T-cell (primary cell): Measurements from ENCODE around the gene CCDC91. TPM values are rescaled to one million over a fixed set of nuclear protein-coding genes. Genes with fewer than 3 reads are reported as not detected.

Experiments
- ATAC-seq, 4 experiments: fragments of 200-7000 bp in 3 of 4; fragments of 150-1000 bp in 1 of 4; cut with Tn5 transposase; replicated peaks in 1 of 4; 1 replicate in 3 of 4; 2 replicates in 1 of 4; pipeline ENCODE4 v1.10.0; 2021; ENCODE audit warnings: moderate library complexity in 3 of 4, mild to moderate bottlenecking in 2 of 4, moderate number of reproducible peaks in 1 of 4
- CTCF ChIA-PET, 2 donors: fragments of 300-600 bp; sonication (Branson Sonifier 250); formaldehyde crosslinking; loops; one replicate each; lab custom pipeline; 2022; ENCODE audit warnings: antibody characterized with exemption in 2 of 2; lab: Charles Lee
- POLR2A ChIA-PET, 2 donors: fragments of 300-600 bp; sonication (Branson Sonifier 250); formaldehyde crosslinking; loops; one replicate each; lab custom pipeline; 2022; ENCODE audit warnings: antibody characterized with exemption in 2 of 2; lab: Charles Lee
- DNase-seq, 35 experiments: peaks; one replicate each; pipeline versions ENCODE4 v3.0.0 to v3.0.0-alpha.2; 2013 to 2023
- H3K27ac ChIP-seq: one replicate; pipeline ENCODE4 v1.5.1; 2013; ENCODE audit warnings: low read length
- H3K27me3 ChIP-seq, 2 experiments: replicated peaks in 1 of 2; 1 replicate in 1 of 2; 2 replicates in 1 of 2; pipeline versions ENCODE4 v1.6.1 to v1.7.0; 2013; ENCODE audit warnings: low read length in 1 of 2, mixed read lengths in 1 of 2; ENCODE audit not compliant: control insufficient read depth in 2 of 2, insufficient read depth in 2 of 2; ENCODE audit errors: extremely low read depth in 1 of 2
- H3K36me3 ChIP-seq, 2 donors: 1 replicate in 1 of 2; 2 replicates in 1 of 2; pipeline versions ENCODE4 v1.6.1 to v1.7.0; 2013; ENCODE audit warnings: low read length in 1 of 2; ENCODE audit not compliant: control insufficient read depth in 2 of 2, insufficient read depth in 1 of 2; ENCODE audit errors: extremely low read depth in 1 of 2
- H3K4me1 ChIP-seq, 2 experiments: 1 replicate in 1 of 2; 2 replicates in 1 of 2; pipeline versions ENCODE4 v1.6.1 to v1.7.0; 2013; ENCODE audit warnings: low read length in 2 of 2, mixed read lengths in 1 of 2; ENCODE audit not compliant: insufficient read depth in 2 of 2, control insufficient read depth in 1 of 2; ENCODE audit errors: extremely low read depth in 1 of 2
- H3K4me3 ChIP-seq, 2 donors: 1 replicate in 1 of 2; 2 replicates in 1 of 2; pipeline versions ENCODE4 v1.5.1 to v1.7.0; 2013; ENCODE audit warnings: mild to moderate bottlenecking in 2 of 2, low read length in 1 of 2, moderate library complexity in 1 of 2; ENCODE audit not compliant: control insufficient read depth in 1 of 2; ENCODE audit errors: extremely low read depth in 1 of 2
- H3K9me3 ChIP-seq: 2 replicates; pipeline ENCODE4 v1.7.0; 2013
- H3K27ac Mint-ChIP-seq, 2 donors: one replicate each; pipeline ENCODE4 v1.8.0; 2020 to 2021; ENCODE audit warnings: mild to moderate bottlenecking in 2 of 2, mixed read lengths in 2 of 2
- H3K27me3 Mint-ChIP-seq, 2 donors: one replicate each; pipeline ENCODE4 v1.8.0; 2021 to 2022; ENCODE audit warnings: mixed read lengths in 2 of 2
- H3K36me3 Mint-ChIP-seq: one replicate; pipeline ENCODE4 v1.8.0; 2021; ENCODE audit warnings: mixed read lengths
- H3K4me1 Mint-ChIP-seq, 3 donors: one replicate each; pipeline ENCODE4 v1.8.0; 2020 to 2022; ENCODE audit warnings: mixed read lengths in 3 of 3, mild to moderate bottlenecking in 1 of 3
- H3K4me3 Mint-ChIP-seq, 3 donors: one replicate each; pipeline ENCODE4 v1.8.0; 2020 to 2022; ENCODE audit warnings: mild to moderate bottlenecking in 3 of 3, mixed read lengths in 3 of 3, moderate library complexity in 3 of 3
- H3K9me3 Mint-ChIP-seq, 3 donors: one replicate each; pipeline ENCODE4 v1.8.0; 2020 to 2022; ENCODE audit warnings: mixed read lengths in 3 of 3
- WGBS: methylation state at CpG from one replicate; pipeline ENCODE4 v1.1.5; 2013; ENCODE audit warnings: missing lambda C conversion rate; ENCODE audit not compliant: insufficient coverage; 5-methylcytosine and 5-hydroxymethylcytosine counted together
- total RNA-seq, 35 experiments: library from RNA in 6 of 35; stranded (reverse) in 6 of 35; fragments of 120-200 nt in 1 of 35; gene quantifications; one replicate each; pipeline versions ENCODE4 v1.2.1 to v1.2.4 and lab custom pipeline; 2013 to 2026

The CCDC91 gene
- total RNA-seq, 5 donors from 2014 or later (not counting 1 experiment from before 2014, with no cell fraction given), result 65.7 to 73.0 (median 68.7) TPM

- no peak for DNase-seq
- H3K27me3 ChIP-seq, result no peaks in the 10 kb centered on the region
- no peaks in the 10 kb centered on the region for H3K9me3 ChIP-seq
- no peak overlapping the region for H3K27ac ChIP-seq
- ChIA-PET CTCF (no interaction called here), POLR2A (no interaction called here)
- peaks cover 0 to 5% (median 0%) of the 10 kb centered on the region in 3 donors for H3K4me1 Mint-ChIP-seq
- H3K4me1 ChIP-seq, result no peaks in the 10 kb centered on the region
- peaks cover 41% of the 10 kb centered on the region for H3K36me3 Mint-ChIP-seq
- H3K4me3 ChIP-seq, result no peak overlapping the region
- H3K36me3 ChIP-seq, result no peaks in the 10 kb centered on the region
- no peak overlapping the region for H3K4me3 Mint-ChIP-seq
- no peak for ATAC-seq
- H3K27me3 Mint-ChIP-seq, result no peaks in the 10 kb centered on the region
- no peaks in the 10 kb centered on the region for H3K9me3 Mint-ChIP-seq
- WGBS, result no CpG with 5 or more reads among the region's 2 CpGs
- H3K27ac Mint-ChIP-seq, result no peak overlapping the region
Measured at GRCh38 chr12:28536088-28536487, 345.8 kb downstream of the CCDC91 start.

- Histone ChIP-seq H3K27me3 (no peaks in the 10 kb centered on the region), H3K4me3 (no peak overlapping the region), H3K27ac (no peak overlapping the region), H3K36me3 (no peaks in the 10 kb centered on the region), H3K9me3 (no peaks in the 10 kb centered on the region), H3K4me1 (no peaks in the 10 kb centered on the region)
- peaks cover 2 to 5% (median 5%) of the 10 kb centered on the region in 3 donors for H3K4me1 Mint-ChIP-seq
- H3K36me3 Mint-ChIP-seq, result peaks cover 40% of the 10 kb centered on the region
- no peaks in the 10 kb centered on the region for H3K9me3 Mint-ChIP-seq
- ATAC-seq (no peak), DNase-seq (no peak)
- H3K4me3 Mint-ChIP-seq, result no peak overlapping the region
- CTCF ChIA-PET, result no interaction called here
- no peak overlapping the region for H3K27ac Mint-ChIP-seq
- POLR2A ChIA-PET, result no interaction called here
- no peaks in the 10 kb centered on the region for H3K27me3 Mint-ChIP-seq
- no CpG with 5 or more reads among the region's 1 CpG for WGBS
Measured at GRCh38 chr12:28537474-28537873, 347.2 kb downstream of the CCDC91 start.

DNA sequence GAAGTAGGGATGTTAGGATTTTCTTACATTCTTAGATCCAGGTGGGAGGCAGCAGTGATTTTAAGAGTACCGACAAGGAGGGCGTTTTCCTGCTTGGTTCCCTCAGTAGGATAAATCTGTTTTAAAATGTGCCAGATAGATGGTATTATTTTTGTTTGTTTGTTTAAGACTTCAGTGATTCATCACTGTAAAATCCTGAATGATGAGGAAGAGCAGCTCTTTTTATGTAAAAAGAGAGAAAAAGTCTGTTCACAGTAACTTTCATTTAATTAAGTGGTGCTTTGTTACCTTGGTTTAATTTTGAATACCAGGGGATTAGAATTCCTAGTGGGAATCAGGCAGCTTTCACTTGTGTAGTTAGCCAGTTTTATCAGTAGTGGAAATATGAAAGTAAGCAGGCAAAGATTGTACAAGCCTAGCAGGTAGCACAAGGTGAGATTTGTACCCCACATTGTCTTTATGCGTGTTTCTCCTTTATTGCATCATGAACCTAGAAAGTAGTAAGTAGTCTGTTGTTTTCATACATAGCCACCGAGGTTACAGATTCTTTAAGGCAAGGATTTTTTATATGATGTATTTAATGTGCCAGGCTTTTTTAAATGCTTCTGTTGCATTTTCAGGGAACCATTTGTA lies 349.6 kb downstream of the CCDC91 start:
- Mint-ChIP-seq H3K27me3 (no peaks in the 10 kb centered on the region), H3K27ac (no peak overlapping the region), H3K9me3 (no peaks in the 10 kb centered on the region), H3K4me1 (peaks cover 9 to 17% (median 16%) of the 10 kb centered on the region in 3 donors), H3K4me3 (no peak overlapping the region), H3K36me3 (peaks cover 49% of the 10 kb centered on the region)
- ChIA-PET POLR2A (no interaction called here), CTCF (no interaction called here)
- WGBS, result 100% methylated on average over 3 of the region's 4 CpGs
- no peaks in the 10 kb centered on the region for H3K36me3 ChIP-seq
- no peaks in the 10 kb centered on the region for H3K27me3 ChIP-seq
- no peaks in the 10 kb centered on the region for H3K4me1 ChIP-seq
- DNase-seq, result no peak
- ATAC-seq, result no peak
- no peak overlapping the region for H3K27ac ChIP-seq
- no peak overlapping the region for H3K4me3 ChIP-seq
- H3K9me3 ChIP-seq, result no peaks in the 10 kb centered on the region

GRCh38 chr12:28540324-28540714 lies 350.1 kb downstream of the CCDC91 start:
- DNase-seq, result no peak
- Histone ChIP-seq H3K36me3 (no peaks in the 10 kb centered on the region), H3K27me3 (no peaks in the 10 kb centered on the region), H3K4me3 (no peak overlapping the region), H3K9me3 (no peaks in the 10 kb centered on the region), H3K27ac (no peak overlapping the region), H3K4me1 (no peaks in the 10 kb centered on the region)
- POLR2A ChIA-PET, result no interaction called here
- CTCF ChIA-PET, result no interaction called here
- no peak overlapping the region for H3K27ac Mint-ChIP-seq
- peaks cover 9 to 17% (median 16%) of the 10 kb centered on the region in 3 donors for H3K4me1 Mint-ChIP-seq
- H3K27me3 Mint-ChIP-seq, result no peaks in the 10 kb centered on the region
- H3K4me3 Mint-ChIP-seq, result no peak overlapping the region
- no peak for ATAC-seq
- peaks cover 49% of the 10 kb centered on the region for H3K36me3 Mint-ChIP-seq
- WGBS, result no CpG with 5 or more reads among the region's 2 CpGs
- H3K9me3 Mint-ChIP-seq, result no peaks in the 10 kb centered on the region

DNA sequence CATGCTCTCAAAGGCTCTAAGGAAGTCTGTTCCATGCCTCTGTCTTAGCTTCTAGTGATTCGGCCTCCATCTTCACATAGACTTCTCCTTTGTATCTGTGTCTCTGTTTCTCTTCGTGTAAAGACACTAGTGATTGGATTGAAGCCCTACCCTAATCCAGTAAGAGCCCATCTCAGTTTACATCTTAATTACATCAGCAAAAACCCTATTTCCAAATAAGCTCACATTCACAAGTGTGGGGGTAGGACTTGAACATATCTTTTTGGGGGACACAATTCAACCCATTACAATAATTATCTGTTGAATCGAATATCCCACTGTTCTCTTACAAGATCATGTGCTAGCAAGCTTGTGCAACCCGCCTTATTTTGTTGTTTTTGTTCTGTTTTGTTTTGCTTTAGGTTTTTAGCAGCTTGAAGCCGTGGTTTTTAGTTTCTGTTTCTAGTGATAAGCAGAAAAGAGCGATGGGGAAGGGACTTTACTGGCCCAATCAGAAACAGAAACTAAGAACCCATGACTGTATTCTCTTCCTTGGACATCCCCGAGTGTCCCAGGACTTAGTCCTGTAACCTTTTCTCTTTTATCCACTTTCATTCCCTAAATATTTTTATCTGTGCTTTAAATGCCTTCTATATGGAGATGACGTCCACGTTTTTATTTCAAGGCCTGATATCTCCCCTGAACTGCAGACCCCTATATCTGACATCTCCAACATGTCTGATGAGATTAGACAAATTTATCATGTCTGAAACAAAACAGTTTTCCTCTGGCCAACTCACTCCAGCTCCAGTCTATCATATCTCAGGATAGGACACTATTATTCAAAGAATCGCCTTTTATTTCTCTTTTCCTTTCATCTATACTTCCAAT lies 353.0 kb downstream of the CCDC91 start:
- Histone ChIP-seq H3K36me3 (no peaks in the 10 kb centered on the region), H3K9me3 (no peaks in the 10 kb centered on the region), H3K27ac (peak overlapping the region; percentile 17), H3K27me3 (no peaks in the 10 kb centered on the region), H3K4me3 (no peak overlapping the region), H3K4me1 (no peaks in the 10 kb centered on the region)
- H3K9me3 Mint-ChIP-seq, result no peaks in the 10 kb centered on the region
- ATAC-seq, result no peak
- no peaks in the 10 kb centered on the region for H3K27me3 Mint-ChIP-seq
- POLR2A ChIA-PET, result interaction anchor here in 1 of 2 donors (0.5 to 0.6 kb wide), 2 partner anchors 46 to 814 kb away, joined by 3 to 5 read pairs; no protein-coding TSS in a partner anchor
- H3K4me3 Mint-ChIP-seq, result peak overlapping the region in 1 of 3 donors; percentile 21
- peak in 1 of 35 experiments; percentile 9 for DNase-seq
- 98% methylated on average over 4 of the region's 10 CpGs for WGBS
- peaks cover 9 to 17% (median 16%) of the 10 kb centered on the region in 3 donors for H3K4me1 Mint-ChIP-seq
- H3K27ac Mint-ChIP-seq, result peak overlapping the region in 1 of 2 donors; percentile 66
- CTCF ChIA-PET, result interaction anchor here in 1 of 2 donors (0.8 kb wide), 1 partner anchor 9 kb away, joined by 6 read pairs; no protein-coding TSS in a partner anchor
- H3K36me3 Mint-ChIP-seq, result peaks cover 37% of the 10 kb centered on the region

DNA sequence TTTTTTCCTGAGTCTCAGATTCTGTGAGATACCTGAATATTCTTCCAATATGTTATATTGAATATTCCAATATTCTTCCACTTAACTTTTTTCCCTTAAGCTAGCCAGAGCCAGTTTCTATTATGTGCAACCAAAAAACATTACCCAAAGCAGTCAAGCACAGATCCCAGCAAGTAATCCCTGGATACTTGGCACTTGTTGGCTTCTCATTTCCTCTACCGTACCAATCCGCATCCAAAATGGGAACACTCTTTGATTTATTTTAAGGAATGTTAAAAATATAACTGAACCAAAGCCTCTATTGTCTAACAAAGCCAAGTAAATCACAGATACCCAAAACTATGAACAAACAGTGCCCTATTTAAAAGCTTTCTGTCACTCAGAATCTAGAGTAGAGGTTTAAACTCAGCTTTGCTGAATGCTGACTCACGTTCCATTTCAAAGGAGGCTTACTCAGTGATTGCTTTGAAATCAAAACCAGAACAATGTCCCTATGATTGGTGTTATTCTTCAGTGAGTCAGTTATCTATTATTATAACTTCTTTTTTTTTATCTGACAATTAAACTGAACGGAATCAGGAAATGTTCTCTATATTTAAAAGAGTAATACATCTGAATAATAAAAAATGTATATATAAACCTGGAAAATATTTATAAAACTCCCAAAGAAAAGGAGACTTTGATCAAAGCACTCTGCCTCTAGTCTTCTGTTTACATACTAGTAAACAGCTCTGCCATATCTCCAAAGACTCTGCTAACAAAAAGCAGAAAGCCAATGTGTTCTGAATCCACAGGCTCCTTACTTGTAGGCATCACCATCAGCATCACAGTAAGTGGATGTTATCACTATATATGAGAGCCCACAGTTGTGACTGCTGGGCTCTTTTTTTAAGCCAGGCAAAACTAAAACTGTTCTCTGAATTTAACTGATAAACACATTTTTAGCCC lies 360.8 kb downstream of the CCDC91 start:
- Histone ChIP-seq H3K27me3 (no peaks in the 10 kb centered on the region), H3K9me3 (no peaks in the 10 kb centered on the region), H3K4me1 (no peaks in the 10 kb centered on the region), H3K27ac (no peak overlapping the region), H3K36me3 (no peaks in the 10 kb centered on the region), H3K4me3 (no peak overlapping the region)
- Mint-ChIP-seq H3K27me3 (no peaks in the 10 kb centered on the region), H3K9me3 (no peaks in the 10 kb centered on the region), H3K4me3 (no peak overlapping the region), H3K27ac (no peak overlapping the region), H3K4me1 (no peaks in the 10 kb centered on the region), H3K36me3 (peaks cover 27% of the 10 kb centered on the region)
- ChIA-PET POLR2A (no interaction called here), CTCF (no interaction called here)
- DNase-seq (no peak), ATAC-seq (no peak)
- no CpG with 5 or more reads among the region's 4 CpGs for WGBS
